OCI-LY7 (cell line): ENCODE measurements around the gene MAOB. TPM values are rescaled to one million over a fixed set of nuclear protein-coding genes. Genes with fewer than 3 reads are reported as not detected.

ENCODE experiments used
- BruUV-seq: library from RNA; stranded (reverse); fragments of 400-500 nt; replicated peaks from 2 replicates; lab custom pipeline; 2021; lab: Mats Ljungman, UMichigan
- CTCF ChIA-PET: fragments of 300-600 bp; sonication (Branson Sonifier 250); formaldehyde crosslinking; loops from one replicate; lab custom pipeline; 2022; ENCODE audit warnings: antibody characterized with exemption; ENCODE audit not compliant: unreplicated experiment; lab: Charles Lee
- POLR2A ChIA-PET: fragments of 300-600 bp; sonication (Branson Sonifier 250); formaldehyde crosslinking; loops from one replicate; lab custom pipeline; 2022; ENCODE audit warnings: antibody characterized with exemption; lab: Charles Lee
- DNase-seq: peaks from one replicate; pipeline ENCODE4 v3.0.0-alpha.2; 2015; ENCODE audit warnings: low spot score
- H2AFZ ChIP-seq: fragments of 200-600 bp; sonication (generic), shearing (Covaris generic); 2 replicates; pipeline ENCODE4 v1.6.1; 2014; ENCODE audit warnings: mild to moderate bottlenecking, antibody characterized with exemption, low read length, moderate library complexity
- H3K27ac ChIP-seq: fragments of 200-600 bp; sonication (generic); 2 replicates; pipeline ENCODE4 v1.5.1; 2014; ENCODE audit warnings: mixed run types, low read depth, mild to moderate bottlenecking, moderate library complexity, low read length, inconsistent platforms; ENCODE audit not compliant: poor library complexity, severe bottlenecking
- H3K36me3 ChIP-seq: fragments of 200-600 bp; sonication (generic); 2 replicates; pipeline ENCODE4 v1.6.1; 2014; ENCODE audit warnings: mild to moderate bottlenecking, antibody characterized with exemption, low read length, moderate library complexity, mixed read lengths; ENCODE audit not compliant: insufficient read depth
- H3K4me1 ChIP-seq: fragments of 200-600 bp; sonication (generic); 2 replicates; pipeline ENCODE4 v1.5.1; 2014; ENCODE audit warnings: mild to moderate bottlenecking, low read length; ENCODE audit not compliant: insufficient read depth, poor library complexity, severe bottlenecking
- H3K4me2 ChIP-seq: fragments of 200-600 bp; sonication (generic); 2 replicates; pipeline ENCODE4 v1.6.1; 2014; ENCODE audit warnings: mild to moderate bottlenecking, low read length
- H3K4me3 ChIP-seq: fragments of 200-600 bp; sonication (generic); 2 replicates; pipeline ENCODE4 v1.5.1; 2014; ENCODE audit warnings: mild to moderate bottlenecking, low read depth, low read length; ENCODE audit not compliant: poor library complexity, severe bottlenecking
- H3K79me2 ChIP-seq: fragments of 200-600 bp; sonication (generic); 2 replicates; pipeline ENCODE4 v1.6.1; 2016; ENCODE audit warnings: low read depth, mild to moderate bottlenecking, low read length, moderate library complexity, mixed read lengths; ENCODE audit not compliant: insufficient read depth
- H3K9me2 ChIP-seq: fragments of 200-600 bp; sonication (generic); 2 replicates; pipeline ENCODE4 v1.6.1; 2016; ENCODE audit warnings: mild to moderate bottlenecking, low read length, mixed read lengths; ENCODE audit not compliant: insufficient read depth
- H3K9me3 ChIP-seq: fragments of 200-600 bp; sonication (generic); 2 replicates; pipeline ENCODE4 v1.6.1; 2014; ENCODE audit warnings: mild to moderate bottlenecking, mixed run types, low read length, mixed read lengths
- H4K20me1 ChIP-seq: fragments of 200-600 bp; sonication (generic); 2 replicates; pipeline ENCODE4 v1.6.1; 2014; ENCODE audit warnings: mild to moderate bottlenecking, antibody characterized with exemption, low read length, moderate library complexity, mixed read lengths; ENCODE audit not compliant: insufficient read depth
- EZH2phosphoT487 ChIP-seq: fragments of 200-600 bp; sonication (generic); IDR thresholded peaks from 2 replicates; pipeline ENCODE4 v1.6.1; 2018; ENCODE audit warnings: low read depth, borderline replicate concordance, mild to moderate bottlenecking, mixed run types, antibody characterized with exemption, low read length, moderate library complexity, mixed read lengths
- intact Hi-C: fragments of 100-400 bp; cut with micrococcal nuclease; formaldehyde crosslinking; loops from one replicate; pipeline ENCODE4 v1.10.0; 2022; ENCODE audit not compliant: unreplicated experiment
- total RNA-seq, 2 experiments: library from RNA; depleted of rRNA in 1 of 2; stranded (reverse); fragments of >200 nt in 1 of 2; shearing (Covaris generic) in 1 of 2; gene quantifications; 2 replicates each; pipeline ENCODE4 v1.2.3, GENCODE V29; 2014 to 2022
- TF ChIP-seq, protein P1 (sequence below): fragments of 200-600 bp; sonication (generic); conservative IDR thresholded peaks from 2 replicates; pipeline ENCODE4 v1.5.1; 2014; ENCODE audit warnings: mild to moderate bottlenecking, antibody characterized with exemption, low read length, moderate library complexity, mixed read lengths

Gene MAOB
- total RNA-seq, 2 experiments from 2014 or later: not detected

DNA sequence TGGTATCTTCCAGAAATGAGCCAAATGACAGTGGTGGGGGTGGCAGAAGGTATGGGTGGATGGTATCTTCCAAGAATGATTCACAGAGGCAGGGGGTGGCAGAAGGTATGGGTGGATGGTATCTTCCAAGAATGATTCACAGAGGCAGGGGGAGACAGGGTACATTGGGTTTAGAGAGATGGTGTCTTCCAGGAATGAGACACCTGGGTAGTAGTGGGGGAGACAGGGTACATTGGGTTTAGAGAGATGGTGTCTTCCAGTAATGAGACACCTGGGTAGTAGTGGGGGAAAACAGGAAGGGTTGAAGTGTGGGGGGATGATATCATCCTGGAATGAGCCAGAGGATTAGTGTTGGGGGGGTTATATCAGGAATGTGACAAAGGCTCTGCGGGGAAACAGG lies 164.2 kb downstream of the MAOB start:
- ChIA-PET CTCF (no interaction called here), POLR2A (no interaction called here)
- Histone ChIP-seq H3K79me2 (no peaks in the 10 kb centered on the region), H3K36me3 (no peaks in the 10 kb centered on the region), H3K4me2 (no peak overlapping the region), H3K4me1 (no peaks in the 10 kb centered on the region), H3K9me2 (no peaks in the 10 kb centered on the region), H3K9me3 (no peaks in the 10 kb centered on the region), H3K4me3 (no peak overlapping the region), H2AFZ (no peak overlapping the region), H3K27ac (no peak overlapping the region), H4K20me1 (no peaks in the 10 kb centered on the region)
- no TSS peak for BruUV-seq
- no peak for DNase-seq
- no peak for TF ChIP-seq EZH2phosphoT487
- TF ChIP-seq, protein P1, sequence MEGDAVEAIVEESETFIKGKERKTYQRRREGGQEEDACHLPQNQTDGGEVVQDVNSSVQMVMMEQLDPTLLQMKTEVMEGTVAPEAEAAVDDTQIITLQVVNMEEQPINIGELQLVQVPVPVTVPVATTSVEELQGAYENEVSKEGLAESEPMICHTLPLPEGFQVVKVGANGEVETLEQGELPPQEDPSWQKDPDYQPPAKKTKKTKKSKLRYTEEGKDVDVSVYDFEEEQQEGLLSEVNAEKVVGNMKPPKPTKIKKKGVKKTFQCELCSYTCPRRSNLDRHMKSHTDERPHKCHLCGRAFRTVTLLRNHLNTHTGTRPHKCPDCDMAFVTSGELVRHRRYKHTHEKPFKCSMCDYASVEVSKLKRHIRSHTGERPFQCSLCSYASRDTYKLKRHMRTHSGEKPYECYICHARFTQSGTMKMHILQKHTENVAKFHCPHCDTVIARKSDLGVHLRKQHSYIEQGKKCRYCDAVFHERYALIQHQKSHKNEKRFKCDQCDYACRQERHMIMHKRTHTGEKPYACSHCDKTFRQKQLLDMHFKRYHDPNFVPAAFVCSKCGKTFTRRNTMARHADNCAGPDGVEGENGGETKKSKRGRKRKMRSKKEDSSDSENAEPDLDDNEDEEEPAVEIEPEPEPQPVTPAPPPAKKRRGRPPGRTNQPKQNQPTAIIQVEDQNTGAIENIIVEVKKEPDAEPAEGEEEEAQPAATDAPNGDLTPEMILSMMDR: no peak
- intact Hi-C loops: no loop called here

DNA sequence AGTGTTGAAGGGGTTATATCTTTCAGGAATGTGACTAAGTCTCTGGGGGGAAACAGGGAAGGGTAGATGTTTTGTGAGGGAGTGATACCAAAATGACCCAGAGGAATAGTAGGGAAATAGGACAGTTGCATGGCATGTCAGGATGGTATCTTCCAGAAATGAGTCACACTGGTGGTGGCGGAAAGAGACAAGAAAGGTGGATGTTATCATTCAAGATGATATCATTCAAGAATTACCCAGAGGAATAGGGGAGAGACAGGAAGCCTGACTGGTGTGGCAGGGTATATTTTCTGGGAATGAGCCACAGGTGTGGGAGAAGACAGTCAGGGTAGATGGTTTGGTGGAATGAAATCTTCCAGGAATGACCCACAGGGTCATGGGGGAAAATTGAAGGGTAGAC lies 165.1 kb downstream of the MAOB start:
- no peak overlapping the region for H3K4me2 ChIP-seq
- ChIA-PET CTCF (no interaction called here), POLR2A (no interaction called here)
- H3K27ac ChIP-seq: no peak overlapping the region
- no peaks in the 10 kb centered on the region for H3K79me2 ChIP-seq
- no peaks in the 10 kb centered on the region for H3K36me3 ChIP-seq
- H3K9me3 ChIP-seq: no peaks in the 10 kb centered on the region
- TF ChIP-seq, protein P1: no peak
- no peak for TF ChIP-seq EZH2phosphoT487
- H2AFZ ChIP-seq: no peak overlapping the region
- no peak for DNase-seq
- no peaks in the 10 kb centered on the region for H4K20me1 ChIP-seq
- no peaks in the 10 kb centered on the region for H3K4me1 ChIP-seq
- no peaks in the 10 kb centered on the region for H3K9me2 ChIP-seq
- BruUV-seq: no TSS peak
- intact Hi-C loops: no loop called here
- no peak overlapping the region for H3K4me3 ChIP-seq

DNA sequence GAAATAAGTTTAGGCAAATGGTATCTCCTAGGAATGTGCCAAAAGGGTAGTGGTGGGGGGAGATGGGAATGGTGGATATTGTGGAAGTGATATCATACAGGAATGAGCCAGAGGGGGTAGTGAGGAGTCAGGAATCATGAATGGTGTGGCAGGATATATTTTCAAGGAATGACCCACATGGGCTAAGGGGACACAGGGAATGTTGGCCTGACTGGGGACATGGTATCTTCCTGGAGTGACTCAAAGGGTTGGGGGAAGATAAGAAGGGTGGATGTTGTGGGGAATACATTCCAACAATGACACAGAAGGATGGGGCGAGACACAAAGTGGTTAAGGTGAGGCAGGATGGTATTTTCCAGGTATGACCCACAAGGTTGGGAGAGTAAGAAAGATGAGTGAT lies 165.6 kb downstream of the MAOB start:
- TF ChIP-seq EZH2phosphoT487: no peak
- TF ChIP-seq, protein P1: no peak
- ChIA-PET POLR2A (no interaction called here), CTCF (no interaction called here)
- no peak overlapping the region for H3K4me2 ChIP-seq
- H3K27ac ChIP-seq: no peak overlapping the region
- no peaks in the 10 kb centered on the region for H3K9me2 ChIP-seq
- no peaks in the 10 kb centered on the region for H3K4me1 ChIP-seq
- H4K20me1 ChIP-seq: no peaks in the 10 kb centered on the region
- H2AFZ ChIP-seq: no peak overlapping the region
- DNase-seq: no peak
- H3K79me2 ChIP-seq: no peaks in the 10 kb centered on the region
- no TSS peak for BruUV-seq
- intact Hi-C loops: no loop called here
- no peaks in the 10 kb centered on the region for H3K36me3 ChIP-seq
- H3K4me3 ChIP-seq: no peak overlapping the region
- H3K9me3 ChIP-seq: no peaks in the 10 kb centered on the region

Other genes with a start within 250 kb of the MAOB start
- not detected in 2 replicates for gene MAOA, start 226.2 kb downstream of the MAOB start, total RNA-seq (2014; rRNA removed; shearing (Covaris generic))
- 0.09 TPM in 1 of 2 replicates, not detected in the other for gene MAOA, start 226.2 kb downstream of the MAOB start, total RNA-seq (2022)
- not detected in 2 replicates for gene NDP, start 90.9 kb upstream of the MAOB start, total RNA-seq (2014; rRNA removed; shearing (Covaris generic))
- gene NDP, start 90.9 kb upstream of the MAOB start, total RNA-seq (2022): not detected in 2 replicates